Inflammatory macrophage treated with lipopolysaccharide for 1 hour (primary cell): ENCODE results near the gene FOXC1.
A peak's percentile ranks its signal among the peaks of the same experiment; 100 is the strongest.

Experiments used
- DNase-seq, 2 donors: peaks; one replicate each; pipeline ENCODE4 v3.0.0-alpha.2; 2020 to 2022

The FOXC1 gene

GRCh38 chr6:1600063-1600763 lies 9.5 kb upstream of the FOXC1 start:
- no peak for DNase-seq

GRCh38 chr6:1600764-1601157 lies 9.0 kb upstream of the FOXC1 start:
- DNase-seq, result no peak

- DNase-seq, result no peak
Observed at GRCh38 chr6:1601158-1602048, 8.3 kb upstream of the FOXC1 start.

GRCh38 chr6:1602049-1602713 lies 7.5 kb upstream of the FOXC1 start:
- no peak for DNase-seq

GRCh38 chr6:1603708-1604107 lies 6.0 kb upstream of the FOXC1 start:
- no peak for DNase-seq

GRCh38 chr6:1604158-1605003 lies 5.3 kb upstream of the FOXC1 start:
- peak; percentile 33 to 80 for DNase-seq

- no peak for DNase-seq
Observed at GRCh38 chr6:1605004-1605892, 4.5 kb upstream of the FOXC1 start.

GRCh38 chr6:1605893-1606779 lies 3.6 kb upstream of the FOXC1 start:
- DNase-seq, result no peak

GRCh38 chr6:1606780-1607515 lies 2.8 kb upstream of the FOXC1 start:
- no peak for DNase-seq

GRCh38 chr6:1607516-1608221 lies 2.0 kb upstream of the FOXC1 start:
- DNase-seq, result no peak

GRCh38 chr6:1608222-1609040 lies 1.3 kb upstream of the FOXC1 start:
- no peak for DNase-seq

GRCh38 chr6:1609041-1609647 lies 571 bp upstream of the FOXC1 start:
- DNase-seq, result no peak

GRCh38 chr6:1610497-1611321 lies 994 bp downstream of the FOXC1 start:
- no peak for DNase-seq

GRCh38 chr6:1611322-1611571 lies 1.5 kb downstream of the FOXC1 start:
- DNase-seq, result no peak

GRCh38 chr6:1611572-1612298 lies 2.0 kb downstream of the FOXC1 start:
- no peak for DNase-seq

- no peak for DNase-seq
Observed at GRCh38 chr6:1612299-1612973, 2.7 kb downstream of the FOXC1 start.
